DMS79 treated with DMSO at 0.1 percent for 48 hours (cell line): ENCODE measurements around the gene ATP2A1.
A peak's percentile ranks its signal among the peaks of the same experiment; 100 is the strongest.
"Not testable (repeated sequence)": the region's sequence is repeated elsewhere in the genome, so short reads cannot be mapped to it uniquely, and the experiment has no call there.

Experiments
- DNase-seq: peaks from one replicate; lab custom pipeline; 2025; lab: John Stamatoyannopoulos, UW

Gene ATP2A1

GRCh38 chr16:28859326-28859725 lies 19.0 kb upstream of the ATP2A1 start:
- no peak for DNase-seq

GRCh38 chr16:28863929-28864793 lies 14.1 kb upstream of the ATP2A1 start:
- no peak for DNase-seq

DNA sequence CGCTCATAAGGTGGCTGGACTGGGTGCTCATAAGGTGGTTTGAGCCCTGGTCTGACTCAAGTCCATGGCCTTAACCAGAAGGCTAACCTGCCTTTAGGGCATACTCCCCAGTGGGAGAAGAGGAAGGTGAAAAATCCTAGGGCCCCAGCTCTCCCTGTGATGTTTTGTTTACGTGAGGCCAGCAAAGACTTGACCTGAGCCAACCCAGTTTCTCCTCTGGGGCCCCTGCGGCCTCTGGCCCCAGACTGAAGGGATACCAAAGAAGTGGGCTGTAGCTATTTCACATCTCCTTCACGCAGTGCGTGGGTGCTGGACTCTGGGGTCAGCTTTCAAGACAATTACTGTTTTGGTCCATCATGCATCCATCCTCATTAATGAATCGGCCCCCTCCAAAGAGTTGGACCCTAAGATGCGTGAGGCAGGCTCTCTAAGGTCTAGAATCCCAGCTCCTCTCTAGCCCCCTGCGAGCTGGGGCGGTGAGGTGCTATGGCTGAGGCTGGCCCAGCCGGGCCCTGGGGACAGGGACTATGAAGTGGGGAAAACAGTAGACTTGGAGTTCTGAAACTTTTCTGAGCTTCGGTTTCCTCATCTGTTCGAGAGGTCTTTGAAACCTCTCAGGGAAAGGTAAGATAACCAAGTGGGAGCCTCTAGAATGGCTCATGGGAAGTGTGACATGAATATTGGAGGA lies 13.1 kb upstream of the ATP2A1 start:
- no peak for DNase-seq

GRCh38 chr16:28865722-28866453 lies 12.4 kb upstream of the ATP2A1 start:
- no peak for DNase-seq

DNA sequence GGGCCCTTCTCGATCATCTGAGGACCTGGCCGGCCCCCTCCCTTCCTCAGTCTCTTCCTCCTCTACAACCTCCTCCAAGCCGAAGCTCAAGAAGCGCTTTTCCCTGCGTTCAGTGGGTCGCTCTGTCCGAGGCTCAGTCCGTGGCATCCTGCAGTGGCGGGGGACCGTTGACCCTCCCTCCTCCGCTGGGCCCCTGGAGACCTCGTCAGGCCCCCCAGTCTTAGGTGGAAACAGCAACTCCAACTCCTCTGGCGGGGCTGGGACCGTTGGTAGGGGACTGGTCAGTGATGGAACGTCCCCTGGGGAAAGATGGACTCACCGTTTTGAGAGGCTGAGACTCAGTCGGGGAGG lies 11.9 kb upstream of the ATP2A1 start:
- DNase-seq: no peak

DNA sequence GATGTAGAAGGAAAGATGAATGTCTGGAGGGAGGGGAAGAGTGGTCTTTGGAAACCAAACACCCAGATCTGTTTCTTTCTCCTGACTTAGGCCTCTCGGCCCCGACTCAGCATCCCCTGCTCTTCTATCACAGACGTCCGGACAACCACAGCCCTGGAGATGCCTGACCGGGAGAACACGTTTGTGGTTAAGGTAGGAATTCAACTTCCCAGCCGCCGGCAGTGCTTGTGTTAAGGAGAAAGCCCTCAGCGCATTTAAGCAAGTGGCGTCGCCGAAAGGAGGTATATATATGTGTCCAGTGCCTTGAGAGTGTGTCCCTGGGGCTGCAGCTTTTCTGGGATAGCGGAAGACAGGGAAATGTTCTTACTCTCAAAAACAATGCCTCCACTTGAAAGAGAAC lies 11.0 kb upstream of the ATP2A1 start:
- DNase-seq: no peak

DNA sequence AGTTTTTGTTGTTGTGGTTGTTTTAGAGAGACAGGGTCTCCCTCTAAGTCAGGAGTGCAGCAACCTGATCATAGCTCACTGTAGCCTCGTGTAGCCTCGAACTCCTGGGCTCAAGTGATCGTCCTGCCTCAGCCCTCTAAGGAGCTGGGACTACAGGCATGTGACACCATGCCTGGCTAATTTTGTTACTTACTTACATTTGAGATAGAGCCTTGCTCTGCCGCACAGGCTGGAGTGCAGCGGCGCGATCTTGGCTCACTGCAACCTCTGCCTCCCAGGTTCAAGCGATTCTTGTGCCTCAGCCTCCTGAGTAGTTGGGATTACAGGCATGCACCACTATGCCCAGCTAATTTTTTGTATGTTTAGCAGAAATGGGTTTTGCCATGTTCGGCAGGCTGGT lies 10.6 kb upstream of the ATP2A1 start:
- not testable (repeated sequence) for DNase-seq

DNA sequence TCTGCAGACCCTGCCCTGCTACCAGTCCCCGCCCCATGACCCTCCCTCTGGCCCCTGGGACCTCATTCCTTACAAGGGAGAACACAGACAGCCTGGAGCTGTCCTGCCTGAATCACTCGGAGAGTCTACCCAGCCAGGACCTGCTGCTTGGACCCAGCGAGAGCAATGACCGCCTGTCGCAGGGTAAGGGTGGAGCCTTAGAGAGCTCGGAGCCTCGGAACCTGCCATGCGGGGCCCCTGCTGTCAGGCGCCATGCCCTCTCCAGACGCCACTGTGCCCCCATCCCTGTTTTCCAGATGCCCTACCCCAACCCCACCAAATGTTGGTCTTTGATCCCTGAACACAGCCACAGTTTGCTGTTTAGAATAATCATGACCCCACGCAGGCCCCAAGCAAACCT lies 9.1 kb upstream of the ATP2A1 start:
- no peak for DNase-seq

DNA sequence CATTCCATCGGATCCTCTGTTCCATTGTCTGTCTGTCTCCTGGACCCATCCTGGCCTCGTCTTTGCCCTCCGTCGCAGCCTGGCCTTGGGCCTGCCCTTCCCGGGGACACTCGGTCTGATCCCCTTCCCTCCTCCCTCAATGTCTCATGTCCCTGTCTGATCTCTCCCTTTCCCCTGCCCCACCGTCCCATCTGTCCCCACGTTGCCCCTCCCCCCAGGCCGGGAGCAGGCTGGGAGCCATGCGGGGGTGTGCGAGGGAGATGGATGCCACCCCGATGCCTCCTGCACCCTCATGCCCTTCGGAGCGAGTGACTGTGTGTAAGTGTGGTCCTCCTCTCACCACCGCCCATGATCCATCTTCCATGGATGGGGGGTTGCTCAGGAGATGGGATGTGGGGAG lies 5.3 kb upstream of the ATP2A1 start:
- DNase-seq: no peak

DNA sequence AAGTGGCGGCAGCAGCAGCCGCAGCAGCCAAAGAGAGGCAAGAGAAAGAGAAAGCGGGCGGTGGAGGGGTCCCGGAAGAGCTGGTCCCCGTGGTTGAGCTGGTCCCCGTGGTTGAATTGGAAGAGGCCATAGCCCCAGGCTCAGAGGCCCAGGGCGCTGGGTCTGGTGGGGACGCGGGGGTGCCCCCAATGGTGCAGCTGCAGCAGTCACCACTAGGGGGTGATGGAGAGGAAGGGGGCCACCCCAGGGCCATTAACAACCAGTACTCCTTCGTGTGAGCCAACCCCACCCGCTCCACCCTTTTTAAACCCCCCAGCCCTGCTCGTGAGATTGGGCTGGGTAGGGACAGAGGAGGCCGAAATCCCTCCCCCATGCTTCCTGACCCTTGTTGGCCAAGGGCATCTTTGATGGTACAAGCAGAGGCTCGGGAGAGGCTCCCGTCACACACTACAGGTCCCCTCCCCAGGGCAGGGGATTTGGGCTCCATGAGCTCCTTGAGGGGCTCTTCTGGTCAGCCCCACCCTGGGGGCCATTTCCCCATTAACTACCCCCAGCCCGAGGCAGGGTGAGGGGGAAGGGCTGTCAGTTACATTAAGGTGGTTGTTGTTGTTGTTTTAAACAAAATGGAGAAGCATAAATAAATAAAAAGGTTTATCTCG lies 4.6 kb upstream of the ATP2A1 start:
- no peak for DNase-seq

- DNase-seq: no peak
Observed at GRCh38 chr16:28874406-28874805, 3.9 kb upstream of the ATP2A1 start.

- no peak for DNase-seq
Observed at GRCh38 chr16:28875134-28876018, 2.9 kb upstream of the ATP2A1 start.

- DNase-seq: no peak
Observed at GRCh38 chr16:28876019-28876659, 2.1 kb upstream of the ATP2A1 start.

DNA sequence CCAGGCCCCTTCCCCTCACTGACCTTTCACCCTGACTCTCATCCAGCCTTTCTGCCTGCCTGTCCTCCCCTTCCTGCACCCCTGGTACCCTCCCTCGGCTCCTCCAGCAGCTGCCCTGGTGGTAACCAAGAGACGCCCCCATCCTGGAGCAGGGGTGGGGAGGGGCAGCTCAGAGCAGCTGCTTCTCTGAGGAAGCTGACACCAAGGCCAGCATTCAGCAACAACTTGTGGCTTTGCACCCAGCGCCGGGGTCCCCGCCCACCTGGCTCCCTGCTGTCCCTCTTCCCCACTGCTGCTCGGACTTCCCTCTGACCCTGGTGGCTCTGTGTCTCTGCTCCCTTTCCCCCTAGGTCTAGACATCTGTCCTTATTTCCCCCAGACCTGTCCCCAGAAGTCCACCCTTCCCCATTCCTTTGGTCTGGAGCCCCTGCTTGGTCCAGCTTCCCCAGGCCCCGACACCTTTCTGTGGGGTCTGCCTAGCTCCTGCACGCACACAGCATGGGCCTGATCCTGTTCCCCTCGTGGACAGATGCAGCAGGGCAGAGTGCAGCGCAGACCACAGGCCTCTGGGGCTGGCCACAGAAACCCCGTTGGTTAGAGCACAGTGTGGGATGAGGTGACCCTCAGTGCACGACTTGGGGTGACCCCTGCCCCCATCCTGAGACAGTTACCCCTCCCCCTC lies 1.2 kb upstream of the ATP2A1 start:
- no peak for DNase-seq

GRCh38 chr16:28877655-28878000 lies 660 bp upstream of the ATP2A1 start:
- no peak for DNase-seq

DNA sequence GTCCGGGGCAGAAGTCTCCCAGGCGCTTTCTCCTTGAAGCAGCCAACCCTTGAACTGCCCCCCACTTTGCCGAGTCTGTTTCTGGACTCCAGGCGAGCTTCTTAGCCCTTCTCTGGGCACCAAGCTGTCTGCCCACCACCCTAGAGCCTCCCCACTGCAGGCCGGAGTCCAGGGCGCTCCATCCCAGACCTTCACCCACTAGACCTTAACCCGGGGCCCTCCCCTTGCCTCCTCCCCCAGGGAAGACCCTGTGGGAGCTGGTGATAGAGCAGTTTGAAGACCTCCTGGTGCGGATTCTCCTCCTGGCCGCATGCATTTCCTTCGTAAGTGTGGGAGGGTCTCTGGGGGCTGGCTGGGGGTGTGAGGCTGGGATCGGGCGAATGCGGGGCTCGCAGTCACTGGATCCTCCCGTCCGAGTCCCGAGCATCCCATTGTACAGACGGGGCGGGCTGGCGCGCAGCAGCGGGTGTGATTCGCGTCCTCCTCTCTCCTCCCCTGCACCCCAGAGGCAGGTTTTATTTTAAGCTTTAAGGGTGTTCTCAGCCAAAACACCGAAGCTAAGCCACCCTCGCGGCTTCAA lies 1.1 kb downstream of the ATP2A1 start:
- no peak for DNase-seq

GRCh38 chr16:28879841-28880588 lies 1.7 kb downstream of the ATP2A1 start:
- peak; percentile 85 for DNase-seq

GRCh38 chr16:28880589-28880915 lies 2.3 kb downstream of the ATP2A1 start:
- peak; percentile 52 for DNase-seq

DNA sequence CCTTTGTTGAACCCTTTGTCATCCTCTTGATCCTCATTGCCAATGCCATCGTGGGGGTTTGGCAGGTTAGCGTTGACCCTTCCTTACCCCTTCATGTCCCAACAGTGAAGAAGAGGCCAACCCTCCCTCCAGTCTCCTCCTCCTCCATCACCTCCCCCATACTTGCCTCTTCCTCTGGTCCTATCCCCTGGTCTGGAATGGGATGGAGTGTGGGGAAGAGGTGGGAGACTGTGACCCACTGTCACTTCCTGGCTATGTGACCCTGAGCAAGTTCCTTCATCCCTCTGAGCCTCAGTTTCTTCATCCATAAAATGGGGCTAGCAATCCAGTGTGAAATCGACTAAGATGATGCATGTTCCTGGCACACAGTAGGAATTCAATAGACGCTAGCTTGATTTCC lies 2.7 kb downstream of the ATP2A1 start:
- DNase-seq: no peak
